H1 (cell line): ENCODE results near the gene FGD6. TPM values are rescaled to one million over a fixed set of nuclear protein-coding genes. Genes with fewer than 3 reads are reported as not detected.

ENCODE experiments used
- CTCF ChIA-PET: fragments of 300-600 bp; sonication (Branson Sonifier 250); formaldehyde crosslinking; loops from one replicate; lab custom pipeline; 2021; ENCODE audit not compliant: partially characterized antibody; lab: Charles Lee
- POLR2A ChIA-PET: fragments of 300-600 bp; sonication (Branson Sonifier 250); formaldehyde crosslinking; loops from one replicate; lab custom pipeline; 2021; ENCODE audit warnings: inconsistent platforms; ENCODE audit not compliant: partially characterized antibody; lab: Charles Lee
- DNase-seq, 2 experiments: peaks; one replicate each; pipeline versions ENCODE4 v3.0.0 to v3.0.0-alpha.2; 2010 to 2022; ENCODE audit warnings: low spot score in 2 of 2, low read depth in 1 of 2, mixed read lengths in 1 of 2
- FAIRE-seq: peaks from 2 replicates; lab custom pipeline; 2011; peaks lifted over from hg19 to GRCh38; lab: Jason Lieb, UNC
- H2AFZ ChIP-seq: 2 replicates; pipeline ENCODE4 v1.8.1; 2012; ENCODE audit warnings: low read length, inconsistent platforms
- H2AK5ac ChIP-seq: 2 replicates; pipeline ENCODE4 v1.6.1; 2013; ENCODE audit warnings: low read depth, low read length
- H2BK120ac ChIP-seq: replicated peaks from 2 replicates; pipeline ENCODE3; 2013; ENCODE audit warnings: low read depth, low read length, inconsistent platforms
- H2BK12ac ChIP-seq: 2 replicates; pipeline ENCODE4 v1.6.1; 2013; ENCODE audit warnings: low read depth, low read length
- H2BK15ac ChIP-seq: 2 replicates; pipeline ENCODE4 v1.6.1; 2013; ENCODE audit warnings: low read length
- H2BK20ac ChIP-seq: 2 replicates; pipeline ENCODE4 v1.6.1; 2013; ENCODE audit warnings: low read length
- H2BK5ac ChIP-seq: 2 replicates; pipeline ENCODE4 v1.6.1; 2013; ENCODE audit warnings: low read depth, low read length
- H3K14ac ChIP-seq: 2 replicates; pipeline ENCODE4 v1.6.1; 2013; ENCODE audit warnings: inconsistent platforms; ENCODE audit not compliant: insufficient read length
- H3K18ac ChIP-seq: 2 replicates; pipeline ENCODE4 v1.6.1; 2013; ENCODE audit warnings: low read length; ENCODE audit errors: extremely low read depth
- H3K23ac ChIP-seq: 2 replicates; pipeline ENCODE4 v1.6.1; 2013; ENCODE audit warnings: inconsistent platforms; ENCODE audit not compliant: insufficient read length
- H3K23me2 ChIP-seq: 2 replicates; pipeline ENCODE4 v1.6.1; 2013; ENCODE audit warnings: low read depth, low read length
- H3K27ac ChIP-seq: 2 replicates; pipeline ENCODE4 v1.6.1; 2011; ENCODE audit warnings: low read depth, low read length, inconsistent platforms
- H3K27me3 ChIP-seq, 4 experiments: replicated peaks in 1 of 4; 1 replicate in 1 of 4; 2 replicates in 3 of 4; pipeline versions ENCODE4 v1.6.1 to v1.8.1; 2011 to 2013; ENCODE audit warnings: low read length in 3 of 4, mild to moderate bottlenecking in 3 of 4, inconsistent platforms in 2 of 4, mixed read lengths in 2 of 4, moderate library complexity in 1 of 4; ENCODE audit not compliant: control insufficient read depth in 3 of 4, insufficient read depth in 3 of 4; ENCODE audit errors: extremely low read depth in 1 of 4
- H3K36me3 ChIP-seq, 4 experiments: 2 replicates each; pipeline versions ENCODE4 v1.6.1 to v1.8.1; 2011 to 2013; ENCODE audit warnings: mild to moderate bottlenecking in 4 of 4, low read length in 3 of 4, moderate library complexity in 2 of 4, control low read depth in 1 of 4, inconsistent platforms in 1 of 4; ENCODE audit not compliant: insufficient read depth in 4 of 4, control insufficient read depth in 2 of 4
- H3K4ac ChIP-seq: replicated peaks from 2 replicates; pipeline ENCODE3; 2013; ENCODE audit warnings: low read length, low read depth, mixed read lengths, inconsistent platforms; ENCODE audit not compliant: insufficient read length
- H3K4me1 ChIP-seq, 4 experiments: replicated peaks in 1 of 4; 1 replicate in 1 of 4; 2 replicates in 3 of 4; pipeline versions ENCODE4 v1.6.1 to v1.8.1; 2011 to 2013; ENCODE audit warnings: low read length in 3 of 4, inconsistent platforms in 2 of 4, mixed read lengths in 1 of 4; ENCODE audit not compliant: insufficient read depth in 4 of 4, control insufficient read depth in 3 of 4
- H3K4me2 ChIP-seq, 2 experiments: 2 replicates each; pipeline versions ENCODE4 v1.6.1 to v1.8.1; 2011 to 2013; ENCODE audit warnings: low read depth in 2 of 2, low read length in 2 of 2, control low read depth in 1 of 2, inconsistent platforms in 1 of 2, mild to moderate bottlenecking in 1 of 2; ENCODE audit not compliant: insufficient read depth in 1 of 2
- H3K4me3 ChIP-seq, 4 experiments: fragments of 200-600, 300-600 bp in 1 of 4; sonication (generic), shearing (Covaris generic), sonication (Bioruptor Twin) in 1 of 4; 2 replicates each; pipeline versions ENCODE4 v1.5.1 to v1.8.1; 2011 to 2016; ENCODE audit warnings: low read length in 4 of 4, low read depth in 3 of 4, control low read depth in 2 of 4, inconsistent platforms in 2 of 4, mild to moderate bottlenecking in 2 of 4, mixed read lengths in 1 of 4, moderate library complexity in 1 of 4; ENCODE audit not compliant: insufficient read depth in 2 of 4; ENCODE audit errors: extremely low read depth in 1 of 4
- H3K56ac ChIP-seq: replicated peaks from 2 replicates; pipeline ENCODE3; 2013; ENCODE audit warnings: low read depth, mild to moderate bottlenecking, mixed read lengths, low read length, inconsistent platforms; ENCODE audit not compliant: insufficient read length
- H3K79me1 ChIP-seq: 2 replicates; pipeline ENCODE4 v1.6.1; 2013; ENCODE audit warnings: low read depth, low read length, control low read depth
- H3K79me2 ChIP-seq, 2 experiments: 2 replicates each; pipeline versions ENCODE4 v1.6.1 to v1.8.1; 2012 to 2013; ENCODE audit warnings: low read length in 2 of 2, mild to moderate bottlenecking in 2 of 2, inconsistent platforms in 1 of 2; ENCODE audit not compliant: insufficient read depth in 2 of 2, control insufficient read depth in 1 of 2
- H3K9ac ChIP-seq, 4 experiments: replicated peaks in 1 of 4; 1 replicate in 1 of 4; 2 replicates in 3 of 4; pipeline versions ENCODE4 v1.6.1 to v1.8.1; 2011 to 2013; ENCODE audit warnings: low read depth in 3 of 4, low read length in 3 of 4, control low read depth in 2 of 4, mild to moderate bottlenecking in 2 of 4, moderate library complexity in 2 of 4, inconsistent platforms in 1 of 4; ENCODE audit errors: extremely low read depth in 1 of 4
- H3K9me3 ChIP-seq, 2 experiments: 2 replicates each; pipeline versions ENCODE4 v1.6.1 to v1.8.1; 2012 to 2013; ENCODE audit warnings: mild to moderate bottlenecking in 2 of 2, moderate library complexity in 2 of 2, control low read depth in 1 of 2, inconsistent platforms in 1 of 2, low read depth in 1 of 2, low read length in 1 of 2, mixed read lengths in 1 of 2; ENCODE audit not compliant: insufficient read depth in 2 of 2
- H4K20me1 ChIP-seq, 2 experiments: replicated peaks in 1 of 2; 2 replicates each; pipeline versions ENCODE3 to v1.8.1; 2011 to 2013; ENCODE audit warnings: inconsistent platforms in 2 of 2, low read length in 2 of 2, mild to moderate bottlenecking in 1 of 2; ENCODE audit not compliant: insufficient read depth in 2 of 2, control insufficient read depth in 1 of 2
- H4K5ac ChIP-seq: 2 replicates; pipeline ENCODE4 v1.6.1; 2013; ENCODE audit warnings: low read length, low read depth, mixed read lengths, inconsistent platforms; ENCODE audit not compliant: insufficient read length
- H4K8ac ChIP-seq: 2 replicates; pipeline ENCODE4 v1.8.0; 2013; ENCODE audit warnings: mild to moderate bottlenecking, moderate library complexity, low read length, inconsistent platforms; ENCODE audit not compliant: insufficient read depth; ENCODE audit errors: extremely low read depth
- H4K91ac ChIP-seq: replicated peaks from 2 replicates; pipeline ENCODE3; 2013; ENCODE audit warnings: low read length, mixed read lengths, inconsistent platforms; ENCODE audit not compliant: insufficient read length
- CHD2 ChIP-seq: IDR thresholded peaks from 2 replicates; pipeline ENCODE4 v1.6.1; 2012; ENCODE audit warnings: low read length, improper control_type of control experiment
- FOSL1 ChIP-seq: IDR thresholded peaks from 2 replicates; pipeline ENCODE4 v1.6.1; 2011; ENCODE audit warnings: mild to moderate bottlenecking, low read depth, low read length, moderate library complexity; ENCODE audit not compliant: insufficient read depth
- GABPA ChIP-seq: IDR thresholded peaks from 2 replicates; pipeline ENCODE4 v1.6.1; 2011; ENCODE audit warnings: mild to moderate bottlenecking, low read length, moderate library complexity, borderline replicate concordance; ENCODE audit not compliant: insufficient read depth
- JUND ChIP-seq: IDR thresholded peaks from 2 replicates; pipeline ENCODE4 v1.6.1; 2011; ENCODE audit warnings: mild to moderate bottlenecking, improper control_type of control experiment, low read length
- KDM4A ChIP-seq: IDR thresholded peaks from one replicate; pipeline ENCODE4 v1.7.1; 2012; ENCODE audit warnings: low read depth, mild to moderate bottlenecking, moderate library complexity, low read length, inconsistent platforms; ENCODE audit not compliant: severe bottlenecking
- RAD21 ChIP-seq, 2 experiments: IDR thresholded peaks in 1 of 2; conservative IDR thresholded peaks in 1 of 2; 2 replicates each; pipeline ENCODE4 v1.6.1; 2011; ENCODE audit warnings: low read depth in 2 of 2, low read length in 2 of 2, improper control_type of control experiment in 1 of 2, inconsistent platforms in 1 of 2, mild to moderate bottlenecking in 1 of 2, moderate library complexity in 1 of 2
- RFX5 ChIP-seq: IDR thresholded peaks from 2 replicates; pipeline ENCODE4 v1.6.1; 2011; ENCODE audit warnings: low read depth, low read length, improper control_type of control experiment, borderline replicate concordance
- SP1 ChIP-seq: IDR thresholded peaks from 2 replicates; pipeline ENCODE4 v1.6.1; 2011; ENCODE audit warnings: low read depth, low read length
- TCF12 ChIP-seq: IDR thresholded peaks from 2 replicates; pipeline ENCODE4 v1.6.1; 2011; ENCODE audit warnings: low read depth, mild to moderate bottlenecking, low read length
- TEAD4 ChIP-seq: IDR thresholded peaks from 2 replicates; pipeline ENCODE4 v1.6.1; 2012; ENCODE audit warnings: low read depth, low read length, inconsistent platforms, mixed read lengths
- WGBS, 2 experiments: shearing (Covaris generic) in 1 of 2; methylation state at CpG; one replicate each; pipeline versions ENCODE4 v1.1.6 to v1.1.7; 2013 to 2015; ENCODE audit warnings: low lambda C conversion rate in 2 of 2, mixed read lengths in 2 of 2, inconsistent platforms in 1 of 2, low coverage in 1 of 2, missing lambda C conversion rate in 1 of 2; ENCODE audit not compliant: insufficient replicate concordance in 2 of 2, insufficient coverage in 1 of 2, insufficient read length in 1 of 2; ENCODE audit errors: extremely low coverage in 1 of 2, missing lambda C conversion rate in 1 of 2; 5-methylcytosine and 5-hydroxymethylcytosine counted together
- polyA plus RNA-seq, 7 experiments: library from polyadenylated mRNA; depleted of rRNA in 3 of 7; stranded (reverse) in 5 of 7; unstranded in 2 of 7; fragments of >200 nt in 5 of 7; fragments of 200-250 nt in 2 of 7; gene quantifications; 1 replicate in 5 of 7; 2 replicates in 1 of 7; 4 replicates in 1 of 7; pipeline versions ENCODE4 v1.2.1 to v1.2.3, GENCODE V29; 2011 to 2013; ENCODE audit warnings: missing spikeins in 2 of 7, mixed read lengths in 2 of 7
- total RNA-seq: library from RNA; stranded (reverse); fragmentation: NEBNext Ultra II Directional; extraction: Animal tissue kit (Norgen Biotek cat#: 25700); gene quantifications from 2 replicates; pipeline ENCODE4 v1.2.1, GENCODE V29; 2021
- TF ChIP-seq, protein P1 (sequence below): IDR thresholded peaks from 2 replicates; pipeline ENCODE4 v1.6.1; 2012; ENCODE audit warnings: inconsistent platforms
- TF ChIP-seq, protein P2 (sequence below): IDR thresholded peaks from 2 replicates; pipeline ENCODE4 v1.6.1; 2012; ENCODE audit warnings: low read length, inconsistent platforms

Gene FGD6
- total and polyA plus RNA-seq, 2 of the 8 experiments (the other 6 are each of a cell fraction or from before 2014, with no cell fraction given): 12.2 to 24.3 TPM

DNA sequence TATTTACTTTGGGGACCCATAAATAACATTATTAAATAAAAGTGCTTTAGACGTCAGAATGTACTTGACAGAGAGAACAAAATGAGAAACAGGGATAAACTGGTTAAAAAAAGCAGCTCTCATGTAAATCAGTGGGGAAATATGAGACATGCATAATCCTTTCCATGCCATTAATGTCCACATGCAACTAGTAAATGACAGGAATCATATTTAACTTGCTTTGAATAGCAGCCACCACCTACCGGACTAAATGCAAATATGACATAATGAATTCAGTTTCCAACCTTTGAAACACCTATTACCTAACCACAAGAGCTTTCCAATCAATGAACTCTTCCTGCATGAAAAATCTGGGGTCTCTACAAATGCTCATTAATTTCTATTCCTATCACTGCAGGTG, 19.6 kb downstream of the FGD6 start:
- H3K79me2 ChIP-seq: peaks cover 0 to 79% of the 10 kb centered on the region in 2 experiments; a peak in 3 of 4 replicates
- H3K4ac ChIP-seq: no peak overlapping the region
- H3K23ac ChIP-seq: no peak overlapping the region
- H3K18ac ChIP-seq: no peak overlapping the region
- H3K4me2 ChIP-seq: no peak overlapping the region
- no peak overlapping the region for H2AFZ ChIP-seq
- H2BK5ac ChIP-seq: no peak overlapping the region
- FAIRE-seq: no peak
- H3K4me1 ChIP-seq: peaks cover 0 to 12% (median 8%) of the 10 kb centered on the region in 4 experiments; a peak in 6 of 7 replicates
- H4K8ac ChIP-seq: no peak overlapping the region
- H2AK5ac ChIP-seq: no peak overlapping the region
- H3K56ac ChIP-seq: no peak overlapping the region
- no peaks in the 10 kb centered on the region for H3K27me3 ChIP-seq
- no peak overlapping the region for H3K9ac ChIP-seq
- no peak overlapping the region for H2BK120ac ChIP-seq
- H3K4me3 ChIP-seq: no peak overlapping the region
- H2BK20ac ChIP-seq: no peak overlapping the region
- H3K23me2 ChIP-seq: no peaks in the 10 kb centered on the region
- H4K5ac ChIP-seq: no peak overlapping the region
- 66% methylated on average over 2 of the region's 2 CpGs; no CpG with 5 or more reads in 1 of the 2 experiments for WGBS, 2 experiments
- ChIA-PET POLR2A (interaction anchor here (1.6 kb wide), 1 partner anchor 20 kb away, joined by 11 read pairs; the partner anchor contains the start of genes FGD6 and VEZT), CTCF (no interaction called here)
- no peak overlapping the region for H4K91ac ChIP-seq
- H3K9me3 ChIP-seq: no peaks in the 10 kb centered on the region
- no peak for DNase-seq
- no peak overlapping the region for H3K27ac ChIP-seq
- H4K20me1 ChIP-seq: no peaks in the 10 kb centered on the region
- H3K36me3 ChIP-seq: no peaks in the 10 kb centered on the region
- H3K14ac ChIP-seq: no peak overlapping the region
- no peaks in the 10 kb centered on the region for H3K79me1 ChIP-seq
- H2BK12ac ChIP-seq: no peak overlapping the region
- no peak overlapping the region for H2BK15ac ChIP-seq
- TF ChIP-seq, protein P1, sequence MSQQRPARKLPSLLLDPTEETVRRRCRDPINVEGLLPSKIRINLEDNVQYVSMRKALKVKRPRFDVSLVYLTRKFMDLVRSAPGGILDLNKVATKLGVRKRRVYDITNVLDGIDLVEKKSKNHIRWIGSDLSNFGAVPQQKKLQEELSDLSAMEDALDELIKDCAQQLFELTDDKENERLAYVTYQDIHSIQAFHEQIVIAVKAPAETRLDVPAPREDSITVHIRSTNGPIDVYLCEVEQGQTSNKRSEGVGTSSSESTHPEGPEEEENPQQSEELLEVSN: no peak
- no peak for TF ChIP-seq TCF12
- TF ChIP-seq, protein P2, sequence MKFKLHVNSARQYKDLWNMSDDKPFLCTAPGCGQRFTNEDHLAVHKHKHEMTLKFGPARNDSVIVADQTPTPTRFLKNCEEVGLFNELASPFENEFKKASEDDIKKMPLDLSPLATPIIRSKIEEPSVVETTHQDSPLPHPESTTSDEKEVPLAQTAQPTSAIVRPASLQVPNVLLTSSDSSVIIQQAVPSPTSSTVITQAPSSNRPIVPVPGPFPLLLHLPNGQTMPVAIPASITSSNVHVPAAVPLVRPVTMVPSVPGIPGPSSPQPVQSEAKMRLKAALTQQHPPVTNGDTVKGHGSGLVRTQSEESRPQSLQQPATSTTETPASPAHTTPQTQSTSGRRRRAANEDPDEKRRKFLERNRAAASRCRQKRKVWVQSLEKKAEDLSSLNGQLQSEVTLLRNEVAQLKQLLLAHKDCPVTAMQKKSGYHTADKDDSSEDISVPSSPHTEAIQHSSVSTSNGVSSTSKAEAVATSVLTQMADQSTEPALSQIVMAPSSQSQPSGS: no peak
- TF ChIP-seq KDM4A: no peak
- TF ChIP-seq TEAD4: no peak
- TF ChIP-seq CHD2: no peak
- no peak for TF ChIP-seq RFX5
- no peak for TF ChIP-seq GABPA
- TF ChIP-seq RAD21 (IDR thresholded peaks at IDR 0.05 in 1 of 2, conservative IDR thresholded peaks at IDR 0.05 in 1 of 2; ENCODE audit: low read depth in 2 of 2, low read length in 2 of 2): no peak
- TF ChIP-seq SP1: no peak
- no peak for TF ChIP-seq JUND
- no peak for TF ChIP-seq FOSL1
